GM21825 (cell line): Measurements from ENCODE around the gene KLHL29.

ENCODE experiments used
- ATAC-seq: cut with Tn5 transposase; IDR thresholded peaks from one replicate; pipeline ENCODE4 v1.9.1; 2021; ENCODE audit warnings: mild to moderate bottlenecking, moderate library complexity; ENCODE audit not compliant: unreplicated experiment

Gene KLHL29

GRCh38 chr2:23640711-23641110 is 255.7 kb downstream of the KLHL29 start:
- ATAC-seq = no peak

DNA sequence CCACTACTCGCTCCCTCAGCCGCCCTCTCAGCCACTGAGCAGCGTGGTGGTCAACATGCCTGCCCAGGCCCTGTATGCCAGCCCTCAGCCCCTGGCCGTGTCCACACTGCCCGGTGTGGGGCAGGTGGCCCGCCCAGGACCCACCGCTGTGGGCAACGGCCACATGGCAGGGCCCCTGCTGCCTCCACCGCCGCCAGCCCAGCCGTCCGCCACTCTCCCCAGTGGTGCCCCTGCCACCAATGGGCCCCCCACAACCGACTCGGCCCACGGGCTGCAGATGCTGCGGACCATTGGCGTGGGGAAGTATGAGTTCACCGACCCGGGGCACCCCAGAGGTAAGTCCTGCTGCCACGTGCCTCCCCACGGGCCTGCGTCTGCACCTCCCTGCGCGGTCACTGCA is 257.5 kb downstream of the KLHL29 start:
- ATAC-seq = no peak

GRCh38 chr2:23645230-23645808 is 260.3 kb downstream of the KLHL29 start:
- no peak for ATAC-seq

- no peak for ATAC-seq
Observed at GRCh38 chr2:23647563-23647962, 262.6 kb downstream of the KLHL29 start.

GRCh38 chr2:23649303-23649702 is 264.3 kb downstream of the KLHL29 start:
- no peak for ATAC-seq

- ATAC-seq = no peak
Observed at GRCh38 chr2:23649819-23650218, 264.8 kb downstream of the KLHL29 start.

- ATAC-seq = no peak
Observed at GRCh38 chr2:23651187-23652080, 266.5 kb downstream of the KLHL29 start.

GRCh38 chr2:23653326-23653725 is 268.3 kb downstream of the KLHL29 start:
- no peak for ATAC-seq

DNA sequence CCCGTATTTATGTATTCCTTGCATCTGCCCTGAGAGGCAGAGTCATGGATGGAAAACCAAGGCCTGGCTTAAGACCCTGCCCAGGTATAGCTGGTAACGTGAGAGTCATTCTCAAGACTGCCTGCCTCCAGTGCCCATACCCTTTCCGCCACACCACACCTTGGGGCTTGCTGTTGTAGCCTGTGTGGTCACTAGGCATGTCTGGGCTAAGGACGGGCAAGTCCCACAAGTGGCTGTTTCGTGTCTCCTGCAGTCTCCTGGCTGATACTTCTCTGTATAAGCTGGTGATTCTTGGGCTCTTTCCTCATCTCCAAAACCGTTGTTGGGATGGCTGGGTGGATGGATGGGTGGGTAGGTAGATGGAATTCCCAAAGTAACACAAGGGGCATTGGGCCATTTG is 269.8 kb downstream of the KLHL29 start:
- ATAC-seq = no peak

- ATAC-seq = no peak
Observed at GRCh38 chr2:23655934-23656596, 271.1 kb downstream of the KLHL29 start.

DNA sequence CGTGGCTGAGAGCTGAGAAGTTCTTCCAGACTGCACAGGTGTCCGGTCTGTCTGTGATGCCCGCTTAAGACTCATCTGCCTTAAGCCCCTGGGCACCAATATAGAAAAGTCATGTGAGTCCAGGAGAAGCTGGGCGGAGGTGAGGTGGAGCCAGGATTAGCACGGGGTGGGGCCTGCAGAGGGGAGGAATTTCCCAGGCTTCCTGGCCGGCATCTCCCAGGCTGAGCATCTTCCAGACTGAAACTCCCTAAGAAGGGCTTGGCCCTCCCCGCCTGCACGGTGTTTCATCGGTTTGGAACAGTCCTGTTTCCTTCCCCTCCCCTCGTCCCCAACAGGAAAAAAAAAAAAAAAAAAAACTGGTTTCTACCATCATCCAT is 271.6 kb downstream of the KLHL29 start:
- ATAC-seq = no peak

DNA sequence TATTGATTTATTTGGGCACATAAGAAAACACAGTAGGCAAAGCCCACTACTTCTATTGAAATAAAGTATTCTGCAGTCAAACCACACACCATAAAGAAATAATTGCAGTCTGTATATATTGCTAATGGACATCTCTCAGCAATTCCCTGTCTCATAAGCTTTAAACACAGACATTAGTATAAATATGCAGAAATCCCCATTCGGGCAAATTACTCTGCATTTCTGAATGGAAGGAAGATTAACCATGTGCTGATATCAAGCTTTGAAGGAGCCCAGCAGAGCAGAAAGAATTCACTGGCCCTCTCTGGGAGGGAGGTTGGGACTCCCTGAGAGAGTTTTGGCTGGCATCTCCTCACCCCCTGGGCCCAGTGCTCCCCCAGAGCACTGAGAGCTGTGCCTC is 272.4 kb downstream of the KLHL29 start:
- no peak for ATAC-seq

GRCh38 chr2:23657934-23658333 is 273.0 kb downstream of the KLHL29 start:
- ATAC-seq = no peak

DNA sequence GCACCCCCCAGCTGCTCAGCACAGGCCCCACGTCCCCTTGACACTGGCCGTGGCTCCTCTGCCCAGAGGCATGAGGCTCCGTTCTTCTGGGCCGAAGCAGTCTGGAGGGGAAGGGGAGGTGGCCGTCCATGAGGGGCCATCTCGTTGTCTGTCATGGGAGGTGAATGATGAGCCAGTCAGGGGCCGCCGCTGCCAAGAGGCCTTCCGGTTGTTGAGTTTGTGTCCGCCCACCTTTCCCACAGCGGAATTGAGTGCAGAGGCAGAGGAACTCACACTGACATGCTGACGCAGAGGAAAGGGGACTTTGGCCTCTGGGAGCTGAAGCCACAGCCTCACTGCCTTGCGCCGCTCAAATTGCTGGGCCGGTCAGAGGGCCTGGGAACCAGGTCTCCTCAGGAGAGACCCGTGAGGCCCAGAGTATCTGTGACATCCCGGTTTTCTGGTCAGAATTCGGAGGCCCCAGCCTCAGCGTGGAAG is 273.5 kb downstream of the KLHL29 start:
- peak; percentile 37 for ATAC-seq

- no peak for ATAC-seq
Observed at GRCh38 chr2:23659328-23659727, 274.3 kb downstream of the KLHL29 start.

DNA sequence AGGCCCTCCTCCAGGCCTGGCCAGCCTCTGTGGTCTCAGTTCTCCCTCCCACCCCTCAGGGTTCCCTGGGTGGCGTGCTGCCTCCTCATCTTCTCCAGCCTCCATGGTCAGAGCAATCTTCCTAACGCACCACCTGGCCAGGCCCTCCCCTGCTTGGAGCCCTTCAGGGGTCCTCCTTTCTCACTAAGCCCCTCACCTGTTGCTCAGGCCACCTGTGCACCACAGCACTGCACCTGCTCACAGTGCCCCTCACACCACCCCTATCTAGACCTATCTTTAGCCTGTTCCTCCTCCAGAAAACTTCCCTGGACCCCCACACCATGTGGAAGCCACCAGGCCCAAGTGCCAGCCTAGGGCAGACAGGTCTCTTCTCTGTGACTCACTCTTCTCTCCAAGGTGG is 274.8 kb downstream of the KLHL29 start:
- ATAC-seq = no peak

GRCh38 chr2:23660237-23660636 is 275.3 kb downstream of the KLHL29 start:
- ATAC-seq = no peak

DNA sequence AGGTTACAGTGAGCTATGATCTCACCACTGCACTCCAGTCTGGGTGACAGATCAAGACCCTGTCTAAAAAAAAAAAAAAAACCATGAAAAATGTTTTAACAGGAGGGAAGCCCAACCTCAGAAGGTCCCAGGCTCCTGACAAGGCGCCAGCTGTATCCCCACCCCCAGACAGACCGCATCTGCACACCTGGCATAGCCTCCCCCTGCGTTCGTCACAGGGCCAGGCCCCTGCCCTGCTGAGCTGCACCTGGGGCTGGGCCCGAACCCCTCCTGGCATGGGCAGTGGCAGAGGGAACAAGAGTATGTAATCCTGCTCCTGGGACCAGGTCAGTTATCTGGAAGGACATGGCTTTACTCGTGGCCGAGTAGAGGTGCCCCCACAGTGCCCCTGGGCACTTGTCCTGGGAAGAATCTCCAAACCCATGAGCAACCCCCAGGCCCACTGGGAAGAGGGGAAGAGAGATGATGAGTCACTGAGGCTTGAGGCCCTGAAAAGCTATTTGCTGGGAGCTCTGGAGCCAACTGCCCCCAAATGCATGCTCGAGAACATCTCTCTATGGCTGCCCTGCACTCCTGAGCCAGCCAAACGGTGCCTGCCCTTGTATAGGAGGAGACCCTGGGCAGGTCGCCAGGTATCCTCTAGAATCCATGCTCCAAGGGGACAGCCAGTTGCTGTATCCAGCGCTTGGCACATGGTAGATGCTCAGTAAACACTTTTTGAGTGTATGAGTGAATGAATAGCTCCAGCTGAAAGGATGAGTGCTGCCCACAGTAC is 276.5 kb downstream of the KLHL29 start:
- ATAC-seq = no peak

DNA sequence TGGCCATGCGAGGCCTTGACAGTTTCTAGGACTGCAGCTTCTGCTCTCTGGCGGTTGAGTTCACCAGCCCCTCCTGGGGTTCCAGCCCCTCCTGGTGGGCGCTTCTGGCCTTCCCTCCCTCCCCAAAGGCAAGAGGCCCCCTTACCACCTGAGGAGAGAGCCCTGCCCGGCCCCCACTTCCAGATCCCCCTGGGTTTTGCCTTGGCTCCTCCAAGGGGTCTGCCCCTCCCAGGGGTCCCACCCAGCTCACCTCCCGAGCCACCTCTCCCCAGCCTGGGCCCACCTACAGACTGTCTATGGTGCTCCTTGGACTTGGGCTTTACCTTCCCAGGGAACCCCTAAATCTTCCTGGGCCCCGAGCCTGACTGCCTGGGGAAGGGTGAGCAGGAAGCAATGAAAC is 277.5 kb downstream of the KLHL29 start:
- ATAC-seq = no peak

- ATAC-seq = no peak
Observed at GRCh38 chr2:23662941-23663920, 278.3 kb downstream of the KLHL29 start.
